ENCODE data around the gene ZNF83.

Gene ZNF83

DNA sequence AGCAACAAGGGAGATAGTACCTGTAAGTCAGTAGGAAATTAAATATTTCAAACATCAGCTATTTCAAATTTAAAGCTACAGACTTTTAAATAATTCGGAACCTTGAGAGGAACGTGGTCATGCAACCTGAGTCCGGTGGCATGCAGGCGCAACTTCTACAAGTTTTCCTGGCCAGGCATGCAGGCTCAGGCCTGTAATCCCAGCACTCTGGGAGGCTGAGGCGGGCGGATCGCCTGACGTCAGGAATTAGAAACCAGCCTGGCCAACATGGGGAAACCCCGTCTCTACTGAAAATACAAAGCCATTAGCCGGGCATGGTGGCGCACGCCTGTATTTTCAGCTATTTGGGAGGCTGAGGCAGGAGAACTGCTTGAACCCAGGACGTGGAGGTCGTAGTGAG, 70.2 kb downstream of the ZNF83 start:
- DNase-seq (ENCODE audit: low read depth), result no peak

DNA sequence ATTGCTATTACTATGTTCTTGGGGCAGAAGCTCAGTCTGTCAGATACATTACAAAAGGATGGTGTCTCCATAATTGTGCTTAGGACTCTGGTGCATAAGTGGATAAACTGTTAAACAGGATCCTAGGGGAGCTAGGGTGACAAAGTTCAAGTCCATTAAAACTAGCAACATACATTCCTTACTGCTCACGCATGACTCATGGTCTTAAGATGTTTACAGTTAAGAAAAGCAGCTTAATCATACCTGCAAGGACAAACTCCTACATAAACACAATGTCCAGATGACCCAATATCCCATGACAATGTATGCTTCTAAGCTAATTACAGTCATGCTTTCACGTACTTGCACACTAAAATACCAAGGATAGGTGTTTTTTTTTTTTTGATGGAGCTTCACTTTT, 71.6 kb downstream of the ZNF83 start:
- no peak for DNase-seq (ENCODE audit: low read depth)

DNA sequence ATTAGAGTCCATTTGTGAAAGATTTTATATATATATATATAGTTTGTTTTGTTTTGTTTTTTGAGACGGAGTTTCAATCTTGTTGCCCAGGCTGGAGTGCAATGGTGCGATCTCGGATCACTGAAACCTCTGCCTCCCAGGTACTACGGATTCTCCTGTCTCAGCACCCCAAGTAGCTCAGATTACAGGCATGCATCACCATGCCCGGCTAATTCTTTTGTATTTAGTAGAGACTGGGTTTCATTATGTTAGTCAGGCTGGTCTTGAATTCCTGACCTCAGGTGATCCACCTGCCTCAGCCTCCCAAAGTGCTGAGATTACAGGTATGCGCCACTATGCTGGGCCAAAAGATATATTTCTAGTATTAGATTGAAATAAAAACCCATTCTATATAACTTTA, 72.0 kb downstream of the ZNF83 start:
- no peak for DNase-seq (ENCODE audit: low read depth)

Measured in T-helper 22 cell (primary cell).